D721Med (cell line): ENCODE measurements around the gene ATP2B2.

ENCODE experiments used
- DNase-seq: peaks from one replicate; pipeline ENCODE4 v3.0.0; 2011; ENCODE audit warnings: low spot score; ENCODE audit not compliant: insufficient read length
- FAIRE-seq: peaks from 2 replicates; lab custom pipeline; 2011; peaks lifted over from hg19 to GRCh38; lab: Jason Lieb, UNC
- CTCF ChIP-seq: IDR thresholded peaks from 2 replicates; pipeline ENCODE4 v1.5.1; 2012; ENCODE audit warnings: mild to moderate bottlenecking, control low read depth; ENCODE audit not compliant: insufficient read depth; ENCODE audit errors: missing control alignments

ATP2B2 gene

GRCh38 chr3:10513306-10513705 lies 7.9 kb upstream of the ATP2B2 start:
- no peak for DNase-seq
- TF ChIP-seq CTCF, result no peak
- no peak for FAIRE-seq

GRCh38 chr3:10512687-10513086 lies 7.3 kb upstream of the ATP2B2 start:
- TF ChIP-seq CTCF, result no peak
- no peak for FAIRE-seq
- DNase-seq, result no peak

- FAIRE-seq (no peak), DNase-seq (no peak)
- no peak for TF ChIP-seq CTCF
Observed at GRCh38 chr3:10511809-10512494, 6.6 kb upstream of the ATP2B2 start.

GRCh38 chr3:10510743-10511432 lies 5.5 kb upstream of the ATP2B2 start:
- FAIRE-seq (no peak), DNase-seq (no peak)
- no peak for TF ChIP-seq CTCF

GRCh38 chr3:10510086-10510742 lies 4.8 kb upstream of the ATP2B2 start:
- FAIRE-seq (no peak), DNase-seq (no peak)
- no peak for TF ChIP-seq CTCF

GRCh38 chr3:10509325-10509724 lies 3.9 kb upstream of the ATP2B2 start:
- DNase-seq (no peak), FAIRE-seq (no peak)
- no peak for TF ChIP-seq CTCF
